SW 1271 (cell line): ENCODE measurements around the gene EML3.
"Not testable (repeated sequence)": the region's sequence is repeated elsewhere in the genome, so short reads cannot be mapped to it uniquely, and the experiment has no call there.

Experiments
- DNase-seq, 2 experiments: peaks; one replicate each; lab custom pipeline; 2025; lab: John Stamatoyannopoulos, UW

EML3 gene

GRCh38 chr11:62616957-62617356 is 4.4 kb upstream of the EML3 start:
- DNase-seq, result not testable (repeated sequence)

- DNase-seq, result no peak
Observed at GRCh38 chr11:62615521-62615920, 2.9 kb upstream of the EML3 start.

- no peak for DNase-seq
Observed at GRCh38 chr11:62614275-62614674, 1.7 kb upstream of the EML3 start.

- no peak for DNase-seq
Observed at GRCh38 chr11:62613291-62613778, 760 bp upstream of the EML3 start.

- DNase-seq, result peak in 1 of 2 experiments; percentile 50
Observed at GRCh38 chr11:62611705-62612365, 740 bp downstream of the EML3 start.

GRCh38 chr11:62610814-62611704 is 1.5 kb downstream of the EML3 start:
- no peak for DNase-seq

DNA sequence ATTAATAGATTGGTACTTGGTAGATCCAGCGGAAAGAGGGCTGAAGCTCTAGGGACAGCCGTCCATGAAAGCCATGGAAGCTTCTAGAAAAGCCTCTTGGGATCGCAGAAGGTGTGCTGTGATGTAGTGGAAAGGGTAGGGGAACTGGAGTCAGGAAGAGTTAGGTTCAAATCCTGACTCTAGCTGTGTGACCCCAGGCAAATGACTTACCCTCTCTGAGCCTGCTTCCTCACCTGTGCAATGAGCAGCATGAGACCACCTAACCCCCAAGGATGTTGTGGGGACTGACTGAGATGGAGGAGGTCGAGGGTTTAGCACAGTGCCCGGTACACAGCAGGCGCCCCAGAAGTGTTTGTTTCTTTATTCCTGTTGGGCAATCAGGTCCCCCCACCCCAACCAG is 2.2 kb downstream of the EML3 start:
- no peak for DNase-seq

- no peak for DNase-seq
Observed at GRCh38 chr11:62608776-62609175, 3.8 kb downstream of the EML3 start.

DNA sequence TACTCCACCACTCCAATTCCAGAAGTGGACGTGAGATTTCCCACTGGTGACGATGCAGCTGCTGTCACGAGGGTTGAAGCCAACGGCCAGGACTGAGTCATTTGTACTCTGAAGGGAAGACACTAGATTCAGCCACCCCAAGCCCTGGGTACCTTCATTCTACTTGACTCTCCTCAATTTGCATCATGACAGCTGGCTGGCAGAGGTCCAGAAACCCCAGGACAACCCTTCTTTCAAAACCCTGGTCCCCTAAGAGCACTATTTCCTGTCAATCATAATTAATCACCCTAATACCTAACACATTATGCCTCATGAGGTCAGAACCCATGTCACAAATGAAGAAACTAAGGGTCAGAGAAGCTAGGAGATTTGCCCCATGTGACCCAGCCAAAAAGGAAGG is 4.9 kb downstream of the EML3 start:
- DNase-seq, result no peak

- no peak for DNase-seq
Observed at GRCh38 chr11:62605902-62606301, 6.7 kb downstream of the EML3 start.

DNA sequence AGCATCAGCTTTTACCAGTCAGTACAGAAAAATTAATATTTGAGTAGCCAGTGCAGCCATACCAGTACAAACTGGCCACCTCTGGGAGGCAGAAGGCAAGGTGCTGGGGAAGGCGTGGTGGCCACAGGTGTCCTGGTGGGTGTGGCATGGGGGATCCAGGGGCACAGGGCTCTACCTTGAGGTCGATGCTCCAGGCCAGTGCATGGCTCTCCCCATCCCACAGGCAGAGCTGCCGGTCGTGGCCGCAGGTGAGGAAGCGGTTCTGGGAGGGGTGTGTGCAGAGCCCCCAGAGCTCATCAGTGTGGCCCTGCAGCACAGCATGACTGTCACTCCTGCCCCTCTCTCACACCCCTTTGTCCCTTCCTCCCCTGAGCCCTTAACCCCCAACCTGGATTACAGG is 7.1 kb downstream of the EML3 start:
- DNase-seq, result no peak

GRCh38 chr11:62604460-62605120 is 8.0 kb downstream of the EML3 start:
- DNase-seq, result peak in 1 of 2 experiments; percentile 14

DNA sequence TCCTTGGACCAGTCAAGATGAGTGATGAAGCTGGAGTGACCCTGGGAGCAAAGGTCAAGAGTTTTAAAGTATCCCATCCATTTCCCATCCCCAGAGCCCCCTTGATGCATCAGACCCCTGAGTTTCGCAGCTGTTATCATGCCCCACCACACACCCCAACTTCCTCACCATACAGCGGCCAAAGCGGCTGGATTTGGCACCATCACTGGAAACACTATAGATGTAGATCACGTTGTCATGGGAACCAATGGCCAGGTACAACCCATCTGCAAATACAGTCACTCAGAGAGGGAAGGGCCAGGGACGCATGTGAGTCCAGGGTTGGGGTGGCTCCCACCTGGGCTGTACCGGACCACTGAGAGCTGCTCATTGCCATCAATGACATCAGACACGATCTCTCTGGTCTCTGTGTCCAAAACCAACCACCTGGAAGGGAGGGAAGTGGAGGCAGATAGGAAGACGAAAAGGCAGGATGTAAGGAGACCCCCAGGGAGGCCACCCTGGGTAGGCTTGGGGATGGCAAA is 8.7 kb downstream of the EML3 start:
- DNase-seq, result no peak

- no peak for DNase-seq
Observed at GRCh38 chr11:62603072-62603408, 9.5 kb downstream of the EML3 start.

GRCh38 chr11:62602141-62603071 is 10.2 kb downstream of the EML3 start:
- no peak for DNase-seq

GRCh38 chr11:62601372-62602140 is 11.0 kb downstream of the EML3 start, which contains the start of gene MTA2:
MTA2 (minus strand) TSS chr11:62601865; CDS start chr11:62601450, 415 bp downstream.
- DNase-seq, result peak; percentile 90 to 95

- DNase-seq, result no peak
Observed at GRCh38 chr11:62601122-62601371, 11.5 kb downstream of the EML3 start.

DNA sequence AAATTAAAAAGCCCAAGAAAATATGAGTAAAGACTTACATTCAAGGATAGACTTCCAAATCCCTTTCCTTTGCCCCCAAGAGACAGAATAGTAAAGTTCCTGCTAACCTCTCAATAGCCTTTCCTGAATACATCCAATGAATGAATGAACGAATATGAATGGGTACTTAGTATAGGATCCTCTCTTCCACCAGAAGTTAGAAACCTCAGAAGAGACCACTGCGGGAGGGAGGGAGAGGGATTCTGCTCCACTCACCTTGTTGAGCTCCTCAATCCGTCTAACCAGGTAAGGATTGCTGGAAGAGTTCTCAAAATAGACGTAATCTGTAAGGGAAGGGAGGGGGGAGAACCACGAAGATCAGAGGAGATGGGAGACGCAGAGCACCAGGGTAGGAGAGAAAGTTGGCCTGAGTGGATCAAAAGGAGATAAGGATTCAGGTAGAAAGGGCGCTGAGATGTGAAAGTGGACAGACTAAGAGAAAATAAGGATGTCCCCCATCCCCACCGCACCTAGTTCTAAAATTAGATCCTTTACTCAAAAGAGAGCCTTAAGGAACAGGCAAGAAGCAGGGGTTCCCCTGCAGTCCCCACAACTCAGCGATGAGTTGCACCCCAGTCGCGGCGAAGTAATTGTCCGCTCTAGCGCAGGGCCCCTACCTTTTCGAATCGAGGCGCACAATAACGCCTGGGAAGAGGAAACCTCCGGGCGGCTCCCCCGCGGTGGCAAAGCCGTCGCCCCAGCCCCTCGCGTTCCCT is 12.0 kb downstream of the EML3 start:
- DNase-seq, result no peak

GRCh38 chr11:62599901-62600300 is 12.7 kb downstream of the EML3 start:
- DNase-seq, result no peak

DNA sequence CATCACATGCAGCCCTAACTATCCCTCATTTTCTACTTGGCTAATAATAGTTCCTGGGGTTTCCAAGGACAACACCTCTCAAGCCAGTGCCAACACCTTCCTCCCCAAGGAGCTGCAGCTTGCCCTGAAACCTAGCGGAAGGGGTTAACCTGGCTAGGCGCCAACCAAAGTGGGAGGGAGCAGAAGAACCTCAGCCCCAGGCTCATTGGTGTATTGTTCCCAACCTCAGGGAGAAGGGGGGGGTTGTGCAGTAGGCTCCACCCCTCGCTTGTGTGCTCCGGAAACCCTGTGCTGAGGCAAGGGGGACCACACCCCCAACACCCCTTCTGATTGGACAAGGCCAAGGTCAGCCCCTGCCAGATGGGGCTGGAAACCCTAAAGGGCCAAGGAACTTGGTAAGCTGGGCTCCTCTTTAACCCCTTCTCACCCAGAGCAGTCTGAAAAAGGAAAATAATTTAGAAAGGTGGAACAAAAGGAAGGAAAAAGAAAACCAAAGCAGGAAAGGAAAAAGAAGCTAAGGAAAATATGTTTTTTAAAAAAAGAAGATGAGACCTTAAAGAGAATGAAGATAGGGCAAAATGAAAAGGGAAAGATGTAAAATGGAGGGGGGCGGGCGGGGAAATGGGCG is 13.4 kb downstream of the EML3 start:
- peak; percentile 86 to 91 for DNase-seq
